H7 (cell line): Measurements from ENCODE around the gene SIPA1L3. TPM values are rescaled to one million over a fixed set of nuclear protein-coding genes. Genes with fewer than 3 reads are reported as not detected.

ENCODE experiments used
- DNase-seq: peaks from one replicate; pipeline ENCODE4 v3.0.0; 2012
- H3K27me3 ChIP-seq: 2 replicates; pipeline ENCODE4 v1.6.0; 2011; ENCODE audit warnings: mild to moderate bottlenecking, low read length; ENCODE audit not compliant: control insufficient read depth, insufficient read depth
- H3K36me3 ChIP-seq: replicated peaks from 2 replicates; pipeline ENCODE4 v1.5.1; 2011; ENCODE audit warnings: low read length; ENCODE audit not compliant: control insufficient read depth, insufficient read depth
- H3K4me3 ChIP-seq: 2 replicates; pipeline ENCODE4 v1.5.1; 2011; ENCODE audit warnings: low read depth, mild to moderate bottlenecking, control low read depth, low read length, moderate library complexity; ENCODE audit not compliant: insufficient read depth
- total RNA-seq: library from RNA; depleted of rRNA; stranded (reverse); fragments of >200 nt; shearing (Covaris generic); gene quantifications from 2 replicates; pipeline ENCODE4 v1.2.3, GENCODE V29; 2014; rRNA removed

SIPA1L3 gene
- total RNA-seq, 1 experiment from 2014 or later = 13.4 TPM

DNA sequence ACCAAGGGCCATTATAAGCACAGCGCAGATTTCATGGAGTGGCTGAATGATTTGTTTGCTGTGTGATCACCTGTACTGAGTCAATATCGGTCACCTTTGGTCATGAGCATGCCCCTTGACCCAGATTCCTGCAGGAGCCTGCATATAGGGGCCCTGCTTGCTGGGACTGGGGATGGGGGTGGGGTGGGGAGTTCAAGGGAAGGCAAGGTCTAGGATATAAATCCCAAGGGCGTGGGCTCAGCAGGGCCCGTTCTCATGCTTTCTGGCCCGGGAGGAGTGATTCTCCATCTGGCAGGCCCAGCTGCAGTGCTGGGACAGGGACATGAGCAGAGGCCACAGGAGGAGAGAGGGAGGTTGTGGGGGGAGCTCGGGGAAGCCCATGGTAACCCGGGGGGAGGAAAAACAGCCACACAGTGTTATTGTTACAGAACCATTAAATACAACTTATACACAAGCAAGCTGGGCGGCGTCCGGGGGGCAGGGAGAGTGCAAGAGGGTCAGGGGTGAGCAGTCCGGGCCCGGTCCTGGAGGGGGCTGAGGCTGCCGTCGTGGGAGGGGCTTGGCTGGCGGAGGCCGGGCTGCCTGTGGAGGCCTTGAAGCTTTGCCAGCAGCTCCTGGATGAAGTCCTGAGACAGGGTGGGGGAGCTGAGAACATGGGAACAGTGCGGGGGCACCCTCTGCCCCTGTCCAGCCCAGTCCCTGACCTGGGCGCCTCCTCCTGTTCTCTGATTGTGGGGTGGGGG lies 344.0 kb downstream of the SIPA1L3 start:
- Histone ChIP-seq H3K27me3 (peaks cover 6% of the 10 kb centered on the region), H3K4me3 (peak overlapping the region; percentile 7; the same call in 1 of the 2 replicates), H3K36me3 (no peaks in the 10 kb centered on the region)
- peak; percentile 80 for DNase-seq

DNA sequence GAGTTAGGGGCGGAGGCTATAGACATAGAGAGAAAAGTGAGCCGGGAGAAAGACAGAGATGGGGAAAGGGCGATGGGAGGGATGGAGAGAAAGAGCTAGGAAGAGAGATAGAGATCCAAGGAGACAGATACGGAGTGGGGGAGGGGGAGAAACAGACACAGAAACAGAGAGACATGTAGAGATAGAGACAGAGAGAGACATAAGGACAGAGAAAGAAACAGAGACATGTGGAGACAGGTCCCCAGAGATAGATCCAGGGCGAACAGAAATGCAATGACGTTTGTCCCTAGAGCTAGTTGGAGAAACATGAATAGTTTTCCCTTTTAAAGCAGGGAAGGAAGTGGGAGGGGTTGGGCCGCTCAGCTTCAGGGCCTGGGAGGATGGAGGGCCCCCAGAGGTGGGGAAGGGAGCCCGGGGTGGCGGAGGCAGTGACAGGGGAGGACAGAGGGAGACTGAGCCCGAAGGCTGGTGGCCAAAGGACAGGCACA lies 344.6 kb downstream of the SIPA1L3 start:
- no peaks in the 10 kb centered on the region for H3K36me3 ChIP-seq
- H3K4me3 ChIP-seq = peak overlapping the region; percentile 7; the same call in 1 of the 2 replicates
- peaks cover 9% of the 10 kb centered on the region for H3K27me3 ChIP-seq
- DNase-seq = peak; percentile 54

DNA sequence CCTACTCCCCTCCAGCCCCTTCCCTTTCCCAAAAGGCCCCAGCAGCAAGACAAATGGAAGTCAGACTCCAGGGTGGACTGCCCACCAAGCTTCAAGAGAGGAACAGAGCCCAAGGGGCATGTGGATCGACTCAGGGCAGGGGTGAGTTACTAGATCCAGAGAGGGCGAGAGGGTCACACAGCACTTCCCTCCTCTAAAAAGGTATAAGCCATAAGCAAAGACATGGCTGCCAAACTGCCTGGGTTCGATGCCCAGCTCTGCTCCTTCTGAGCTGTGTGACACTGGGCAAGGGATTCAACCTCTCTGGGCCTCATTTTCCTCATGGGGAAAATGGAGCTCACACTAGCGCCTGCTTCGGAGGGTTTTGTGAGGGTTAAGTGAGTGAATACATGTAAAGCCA lies 345.4 kb downstream of the SIPA1L3 start:
- no peak for DNase-seq
- H3K4me3 ChIP-seq = no peak overlapping the region
- no peaks in the 10 kb centered on the region for H3K36me3 ChIP-seq
- H3K27me3 ChIP-seq = peaks cover 9% of the 10 kb centered on the region

DNA sequence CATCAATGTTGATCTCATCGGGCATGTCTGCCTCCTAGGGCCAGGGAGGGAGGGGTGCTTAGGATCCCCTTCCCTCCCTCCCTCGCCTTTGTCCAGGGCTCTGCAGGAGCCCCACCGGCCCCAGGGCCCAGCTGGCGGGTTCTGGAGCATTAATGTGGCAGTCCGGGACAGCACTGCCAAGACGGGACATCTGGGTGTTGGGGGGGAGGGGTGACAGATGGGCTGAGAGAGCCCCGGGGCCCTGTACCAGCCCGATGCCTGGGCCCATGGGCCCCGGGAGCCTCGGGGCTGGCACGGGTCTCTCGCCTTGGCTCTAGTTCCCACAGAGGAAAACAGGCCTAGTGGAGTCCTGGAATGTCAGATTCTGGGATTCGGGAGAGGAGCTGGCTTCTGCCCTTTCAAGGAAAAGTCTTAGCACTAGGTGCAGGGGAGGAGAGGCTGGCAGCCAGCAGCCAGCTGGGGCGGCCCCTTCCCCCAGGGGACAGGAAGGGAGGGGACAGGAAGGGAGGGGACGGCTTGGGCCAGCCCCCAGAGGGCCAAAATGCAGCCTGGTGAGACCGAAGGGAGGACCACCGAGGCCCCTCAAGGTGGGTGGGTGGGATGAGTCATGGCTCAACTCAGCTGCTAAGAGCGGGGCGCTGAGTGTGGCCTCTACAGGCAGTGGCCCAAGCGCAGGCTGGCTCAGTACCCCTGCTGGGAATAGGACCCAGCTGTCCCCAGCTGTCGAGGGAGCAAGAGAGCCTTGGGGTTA lies 346.1 kb downstream of the SIPA1L3 start:
- Histone ChIP-seq H3K36me3 (no peaks in the 10 kb centered on the region), H3K27me3 (peaks cover 9% of the 10 kb centered on the region), H3K4me3 (no peak overlapping the region)
- peak; percentile 70 for DNase-seq

DNA sequence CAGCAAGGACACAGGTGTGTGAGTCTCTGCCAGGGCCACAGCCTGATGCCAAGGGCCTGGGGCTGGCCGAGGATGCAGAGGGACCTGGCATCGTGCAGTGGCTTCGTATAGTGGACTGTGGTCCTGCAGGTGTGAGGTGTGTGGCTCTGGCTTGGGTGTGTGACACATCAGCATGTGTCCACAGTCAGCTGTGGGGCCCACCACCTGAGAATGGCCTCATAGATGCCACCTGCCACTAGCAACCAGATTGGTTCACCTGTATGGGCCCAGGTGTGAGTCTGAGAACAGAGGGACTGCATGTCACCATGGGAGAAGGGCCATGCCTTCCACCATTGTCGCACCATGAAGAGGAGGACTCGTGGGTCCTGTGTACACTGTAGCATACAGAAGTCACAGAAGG lies 346.8 kb downstream of the SIPA1L3 start:
- DNase-seq = no peak
- H3K4me3 ChIP-seq = no peak overlapping the region
- H3K36me3 ChIP-seq = no peaks in the 10 kb centered on the region
- H3K27me3 ChIP-seq = peaks cover 9% of the 10 kb centered on the region

DNA sequence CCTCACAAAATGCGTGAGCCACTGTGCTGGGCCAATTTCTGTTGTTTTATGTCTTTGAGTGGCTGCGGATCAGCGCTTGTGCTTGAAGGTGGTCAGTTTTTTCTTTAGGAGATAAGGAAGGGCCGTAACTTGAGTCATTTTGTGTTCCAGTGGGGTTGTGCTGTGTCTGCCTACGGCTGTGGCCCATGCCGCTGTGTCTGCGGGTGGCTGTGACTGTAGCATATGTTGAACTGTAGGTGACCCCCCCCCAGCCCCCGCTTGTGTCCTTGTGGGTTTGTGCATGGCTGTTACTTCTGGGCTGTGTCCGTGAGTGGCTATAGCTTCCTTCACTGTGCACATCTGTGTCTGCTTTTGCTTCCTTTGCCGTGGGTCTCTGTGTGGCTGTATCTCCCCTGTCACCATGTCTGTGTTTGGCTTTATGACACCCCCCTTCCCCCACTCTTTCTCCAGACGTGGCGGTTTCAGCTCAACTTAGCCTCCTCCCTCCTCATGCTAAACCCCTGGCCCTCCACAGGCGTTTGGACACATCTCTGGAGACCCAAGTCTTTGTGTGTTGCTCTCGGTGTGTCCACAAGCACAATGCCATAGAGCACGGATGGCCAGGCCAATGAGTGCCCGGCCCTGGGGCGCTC lies 348.5 kb downstream of the SIPA1L3 start:
- H3K36me3 ChIP-seq = no peaks in the 10 kb centered on the region
- DNase-seq = no peak
- H3K4me3 ChIP-seq = peak overlapping the region; percentile 62
- peaks cover 9% of the 10 kb centered on the region for H3K27me3 ChIP-seq

Other genes starting within 250 kb of the SIPA1L3 start
- 5.7 and 11.0 TPM in 2 replicates for gene ZNF607, start 187.4 kb upstream of the SIPA1L3 start, total RNA-seq
- 2.4 and 3.0 TPM in 2 replicates for gene ZNF573, start 127.6 kb upstream of the SIPA1L3 start, total RNA-seq
- gene WDR87, start 614 bp upstream of the SIPA1L3 start, total RNA-seq = not detected in 2 replicates